ENCODE results near the gene CRYBG3. TPM values are rescaled to one million over a fixed set of nuclear protein-coding genes. Genes with fewer than 3 reads are reported as not detected.

CRYBG3 gene
- polyA plus RNA-seq, 1 donor from 2014 or later, result 1.3 TPM

GRCh38 chr3:97949743-97950142 is 127.9 kb downstream of the CRYBG3 start:
- H3K9me2 ChIP-seq (ENCODE audit: insufficient read depth, low read length), result no peaks in the 10 kb centered on the region
- no peaks in the 10 kb centered on the region for H3K9me3 ChIP-seq (ENCODE audit: low read length)
- H3F3A ChIP-seq (ENCODE audit: insufficient read depth, low read length, poor library complexity, severe bottlenecking), result no peaks in the 10 kb centered on the region
- no peaks in the 10 kb centered on the region for H4K20me1 ChIP-seq (ENCODE audit: insufficient read depth)
- H3K9ac ChIP-seq (ENCODE audit: low read length), result no peak overlapping the region
- no peaks in the 10 kb centered on the region for H3K79me2 ChIP-seq (replicated peaks; ENCODE audit: insufficient read depth, low read length)
- no peak overlapping the region for H3K4me3 ChIP-seq (ENCODE audit: low read length)
- H2AFZ ChIP-seq (ENCODE audit: low read depth, low read length), result no peak overlapping the region
- no peaks in the 10 kb centered on the region for H3K36me3 ChIP-seq (ENCODE audit: insufficient read depth, low read length)
- H3K4me2 ChIP-seq (ENCODE audit: low read length), result no peak overlapping the region
- TF ChIP-seq SMC3 (conservative IDR thresholded peaks at IDR 0.05; ENCODE audit: poor library complexity) (no peak), MXI1 (conservative IDR thresholded peaks at IDR 0.05; ENCODE audit: poor library complexity, severe bottlenecking) (no peak), EZH2 (IDR thresholded peaks at IDR 0.05; ENCODE audit: borderline replicate concordance, insufficient read depth, low read length, poor library complexity, severe bottlenecking) (no peak), CTCF (IDR thresholded peaks at IDR 0.05; ENCODE audit: poor library complexity, severe bottlenecking) (no peak), POLR2AphosphoS5 (IDR thresholded peaks at IDR 0.05) (no peak), RAD21 (conservative IDR thresholded peaks at IDR 0.05) (no peak), EP300 (conservative IDR thresholded peaks at IDR 0.05; ENCODE audit: poor library complexity, severe bottlenecking) (no peak), REST (IDR thresholded peaks at IDR 0.05; ENCODE audit: borderline replicate concordance) (no peak), TAF1 (IDR thresholded peaks at IDR 0.05; ENCODE audit: low read depth) (no peak)
- no peaks in the 10 kb centered on the region for H3K27me3 ChIP-seq (ENCODE audit: insufficient read depth, low read depth, low read length)
- H3K27ac ChIP-seq (ENCODE audit: low read length), result no peak overlapping the region

- no peaks in the 10 kb centered on the region for H3F3A ChIP-seq (ENCODE audit: insufficient read depth, low read length, poor library complexity, severe bottlenecking)
- no peaks in the 10 kb centered on the region for H4K20me1 ChIP-seq (ENCODE audit: insufficient read depth)
- no peaks in the 10 kb centered on the region for H3K9me3 ChIP-seq (ENCODE audit: low read length)
- no peaks in the 10 kb centered on the region for H3K9me2 ChIP-seq (ENCODE audit: insufficient read depth, low read length)
- H2AFZ ChIP-seq (ENCODE audit: low read depth, low read length), result no peak overlapping the region
- H3K4me2 ChIP-seq (ENCODE audit: low read length), result no peak overlapping the region
- H3K79me2 ChIP-seq (replicated peaks; ENCODE audit: insufficient read depth, low read length), result no peaks in the 10 kb centered on the region
- no peaks in the 10 kb centered on the region for H3K36me3 ChIP-seq (ENCODE audit: insufficient read depth, low read length)
- no peak overlapping the region for H3K27ac ChIP-seq (ENCODE audit: low read length)
- TF ChIP-seq MXI1 (conservative IDR thresholded peaks at IDR 0.05; ENCODE audit: poor library complexity, severe bottlenecking) (no peak), EZH2 (IDR thresholded peaks at IDR 0.05; ENCODE audit: borderline replicate concordance, insufficient read depth, low read length, poor library complexity, severe bottlenecking) (no peak), RAD21 (conservative IDR thresholded peaks at IDR 0.05) (no peak), CTCF (IDR thresholded peaks at IDR 0.05; ENCODE audit: poor library complexity, severe bottlenecking) (no peak), REST (IDR thresholded peaks at IDR 0.05; ENCODE audit: borderline replicate concordance) (no peak), EP300 (conservative IDR thresholded peaks at IDR 0.05; ENCODE audit: poor library complexity, severe bottlenecking) (no peak), TAF1 (IDR thresholded peaks at IDR 0.05; ENCODE audit: low read depth) (no peak), POLR2AphosphoS5 (IDR thresholded peaks at IDR 0.05) (no peak), SMC3 (conservative IDR thresholded peaks at IDR 0.05; ENCODE audit: poor library complexity) (no peak)
- no peaks in the 10 kb centered on the region for H3K27me3 ChIP-seq (ENCODE audit: insufficient read depth, low read depth, low read length)
- no peak overlapping the region for H3K9ac ChIP-seq (ENCODE audit: low read length)
- H3K4me3 ChIP-seq (ENCODE audit: low read length), result no peak overlapping the region
These were observed 128.5 kb downstream of the CRYBG3 start for GRCh38 chr3:97950360-97950759.
